Measurements from ENCODE around the gene RNF135. TPM values are rescaled to one million over a fixed set of nuclear protein-coding genes. Genes with fewer than 3 reads are reported as not detected.

RNF135 gene
- total RNA-seq: 10.6 and 11.2 TPM in 2 replicates

- Histone ChIP-seq H3K36me3 (ENCODE audit: insufficient read depth, low read length) (peaks cover 2% of the 10 kb centered on the region), H3K9me3 (ENCODE audit: low read depth, low read length) (no peaks in the 10 kb centered on the region), H2AFZ (ENCODE audit: low read length) (peak within 1 kb of the TSS; percentile 96), H4K20me1 (ENCODE audit: insufficient read depth, low read length) (peaks cover 3% of the 10 kb centered on the region), H3K79me2 (ENCODE audit: insufficient read depth, low read length) (peaks cover 35% of the 10 kb centered on the region), H3K4me1 (ENCODE audit: insufficient read depth, low read length) (peaks cover 5% of the 10 kb centered on the region), H3K4me3 (ENCODE audit: insufficient read depth, low read length) (peak within 1 kb of the TSS; percentile 83), H3K27me3 (ENCODE audit: insufficient read depth, low read length) (no peaks in the 10 kb centered on the region), H3K4me2 (ENCODE audit: insufficient read depth, low read length) (peak within 1 kb of the TSS; percentile 92), H3K27ac (ENCODE audit: low read depth, low read length) (peak within 1 kb of the TSS; percentile 74)
- DNase-seq (ENCODE audit: insufficient read length, low spot score, missing footprints): peak; percentile 99
- TF ChIP-seq, protein P1, sequence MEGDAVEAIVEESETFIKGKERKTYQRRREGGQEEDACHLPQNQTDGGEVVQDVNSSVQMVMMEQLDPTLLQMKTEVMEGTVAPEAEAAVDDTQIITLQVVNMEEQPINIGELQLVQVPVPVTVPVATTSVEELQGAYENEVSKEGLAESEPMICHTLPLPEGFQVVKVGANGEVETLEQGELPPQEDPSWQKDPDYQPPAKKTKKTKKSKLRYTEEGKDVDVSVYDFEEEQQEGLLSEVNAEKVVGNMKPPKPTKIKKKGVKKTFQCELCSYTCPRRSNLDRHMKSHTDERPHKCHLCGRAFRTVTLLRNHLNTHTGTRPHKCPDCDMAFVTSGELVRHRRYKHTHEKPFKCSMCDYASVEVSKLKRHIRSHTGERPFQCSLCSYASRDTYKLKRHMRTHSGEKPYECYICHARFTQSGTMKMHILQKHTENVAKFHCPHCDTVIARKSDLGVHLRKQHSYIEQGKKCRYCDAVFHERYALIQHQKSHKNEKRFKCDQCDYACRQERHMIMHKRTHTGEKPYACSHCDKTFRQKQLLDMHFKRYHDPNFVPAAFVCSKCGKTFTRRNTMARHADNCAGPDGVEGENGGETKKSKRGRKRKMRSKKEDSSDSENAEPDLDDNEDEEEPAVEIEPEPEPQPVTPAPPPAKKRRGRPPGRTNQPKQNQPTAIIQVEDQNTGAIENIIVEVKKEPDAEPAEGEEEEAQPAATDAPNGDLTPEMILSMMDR (IDR thresholded peaks at IDR 0.05; ENCODE audit: extremely low read depth, low read depth, low read length): no peak
Observed at GRCh38 chr17:30970831-30971567, at the start of gene RNF135. TSS of gene RNF135 (plus strand) at chr17:30971039. CDS start at chr17:30971074, 35 bp downstream.

GRCh38 chr17:30921544-30922196 lies 49.2 kb upstream of the RNF135 start, which contains the start of gene ADAP2:
TSS of gene ADAP2 (plus strand) at chr17:30921945. CDS start at chr17:30922015, 70 bp downstream.
- Histone ChIP-seq H3K79me2 (ENCODE audit: insufficient read depth, low read length) (no peaks in the 10 kb centered on the region), H3K4me1 (ENCODE audit: insufficient read depth, low read length) (peaks cover 3% of the 10 kb centered on the region), H2AFZ (ENCODE audit: low read length) (peak within 1 kb of the TSS; percentile 51), H3K4me2 (ENCODE audit: insufficient read depth, low read length) (peak within 1 kb of the TSS; percentile 72), H3K36me3 (ENCODE audit: insufficient read depth, low read length) (no peaks in the 10 kb centered on the region), H3K27me3 (ENCODE audit: insufficient read depth, low read length) (peaks cover 48% of the 10 kb centered on the region), H3K4me3 (ENCODE audit: insufficient read depth, low read length) (peak within 1 kb of the TSS; percentile 62), H4K20me1 (ENCODE audit: insufficient read depth, low read length) (no peaks in the 10 kb centered on the region), H3K27ac (ENCODE audit: low read depth, low read length) (no peak within 1 kb of the TSS), H3K9me3 (ENCODE audit: low read depth, low read length) (no peaks in the 10 kb centered on the region)
- DNase-seq (ENCODE audit: insufficient read length, low spot score, missing footprints): peak; percentile 73
- TF ChIP-seq, protein P1 (IDR thresholded peaks at IDR 0.05; ENCODE audit: extremely low read depth, low read depth, low read length): no peak

- DNase-seq (ENCODE audit: insufficient read length, low spot score, missing footprints): peak; percentile 85
- no peaks in the 10 kb centered on the region for H3K79me2 ChIP-seq (ENCODE audit: insufficient read depth, low read length)
- H3K9me3 ChIP-seq (ENCODE audit: low read depth, low read length): no peaks in the 10 kb centered on the region
- H3K4me2 ChIP-seq (ENCODE audit: insufficient read depth, low read length): peak overlapping the region; percentile 72
- H3K4me1 ChIP-seq (ENCODE audit: insufficient read depth, low read length): peaks cover 3% of the 10 kb centered on the region
- TF ChIP-seq, protein P1 (IDR thresholded peaks at IDR 0.05; ENCODE audit: extremely low read depth, low read depth, low read length): no peak
- peak overlapping the region; percentile 62 for H3K4me3 ChIP-seq (ENCODE audit: insufficient read depth, low read length)
- H3K27me3 ChIP-seq (ENCODE audit: insufficient read depth, low read length): peaks cover 48% of the 10 kb centered on the region
- H3K36me3 ChIP-seq (ENCODE audit: insufficient read depth, low read length): no peaks in the 10 kb centered on the region
- no peak overlapping the region for H3K27ac ChIP-seq (ENCODE audit: low read depth, low read length)
- peak overlapping the region; percentile 51 for H2AFZ ChIP-seq (ENCODE audit: low read length)
- H4K20me1 ChIP-seq (ENCODE audit: insufficient read depth, low read length): no peaks in the 10 kb centered on the region
Observed at GRCh38 chr17:30922235-30923030, 48.4 kb upstream of the RNF135 start.

Measured in osteoblast (primary cell).